Measurements from ENCODE around the gene ODAD2. TPM values are rescaled to one million over a fixed set of nuclear protein-coding genes. Genes with fewer than 3 reads are reported as not detected.

Gene ODAD2
- total and polyA plus RNA-seq, 2 of the 8 experiments (the other 6 are each of a cell fraction or from before 2014, with no cell fraction given) = 0.95 to 4.3 TPM

DNA sequence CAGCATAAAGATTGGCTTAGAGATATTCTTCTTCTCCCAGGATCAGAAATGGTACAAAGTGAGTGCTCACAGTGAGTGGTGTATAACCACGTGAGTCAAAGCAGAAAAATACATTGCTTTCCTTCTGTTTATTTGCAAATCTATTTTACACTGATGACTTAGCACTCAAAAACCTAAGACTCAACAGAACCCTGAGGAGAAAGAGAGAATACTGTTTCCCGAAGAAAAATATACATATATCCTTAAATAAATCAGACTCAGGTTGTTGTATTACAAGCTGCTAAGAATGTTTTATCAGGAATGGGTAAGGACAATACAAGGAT, 48.7 kb downstream of the ODAD2 start (continued):
- TF ChIP-seq CHD7 (IDR thresholded peaks at IDR 0.05; ENCODE audit: insufficient replicate concordance, low read length) (no peak), TBP (IDR thresholded peaks at IDR 0.05; ENCODE audit: low read depth, low read length) (no peak), CREB1 (IDR thresholded peaks at IDR 0.05) (no peak), CTBP2 (IDR thresholded peaks at IDR 0.05; ENCODE audit: borderline replicate concordance, insufficient read depth, insufficient read length, low read length) (no peak), CHD1 (IDR thresholded peaks at IDR 0.05; ENCODE audit: low read depth, low read length) (no peak), TCF12 (IDR thresholded peaks at IDR 0.05; ENCODE audit: low read depth, low read length) (no peak), GTF2F1 (IDR thresholded peaks at IDR 0.05; ENCODE audit: borderline replicate concordance, low read depth, low read length) (no peak), JUND (IDR thresholded peaks at IDR 0.05; ENCODE audit: low read length) (no peak), POU5F1 (IDR thresholded peaks at IDR 0.05; ENCODE audit: low read depth, low read length) (no peak), SP2 (IDR thresholded peaks at IDR 0.05; ENCODE audit: low read length) (no peak)

All from H1 (cell line).